Measurements from ENCODE around the gene FES. TPM values are rescaled to one million over a fixed set of nuclear protein-coding genes. Genes with fewer than 3 reads are reported as not detected.
"Not testable (repeated sequence)": the region's sequence is repeated elsewhere in the genome, so short reads cannot be mapped to it uniquely, and the experiment has no call there.

Gene FES
- total and polyA plus RNA-seq, 5 donors, result 15.6 to 21.0 (median 17.6) TPM

DNA sequence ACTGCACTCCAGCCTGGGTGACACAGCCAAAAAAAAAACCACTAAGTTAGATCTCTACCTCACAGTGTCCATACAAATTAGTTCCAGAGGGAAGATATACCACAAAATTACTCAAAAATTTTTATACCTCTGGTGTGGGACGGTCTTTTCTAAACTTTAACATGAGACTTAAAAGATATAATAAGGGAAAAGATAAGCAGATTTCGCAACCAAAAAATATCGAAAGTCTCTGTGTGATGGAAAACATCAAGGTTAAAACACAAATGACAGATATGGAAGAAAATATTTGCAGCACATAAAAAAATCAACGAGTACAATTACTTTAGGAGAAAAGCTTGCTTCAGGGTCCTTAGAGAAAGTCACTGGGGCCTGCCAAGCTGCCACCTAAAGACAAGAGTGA is 37.6 kb downstream of the FES start:
- peaks cover 3% of the 10 kb centered on the region for H3K4me1 ChIP-seq (ENCODE audit: control insufficient read depth, insufficient read depth, low read length)
- ATAC-seq (no peak), DNase-seq (peak in 1 of 3 donors; percentile 3)
- H3K27me3 ChIP-seq (ENCODE audit: control insufficient read depth, insufficient read depth), result no peaks in the 10 kb centered on the region
- H3K9me3 ChIP-seq (ENCODE audit: control insufficient read depth, low read length), result no peaks in the 10 kb centered on the region
- WGBS, result 86% methylated on average over 4 of the region's 4 CpGs
- H3K4me3 ChIP-seq (ENCODE audit: low read length), result no peak overlapping the region
- no peak overlapping the region for H3K27ac ChIP-seq (ENCODE audit: low read length)
- intact Hi-C loops (cut with DNase I), result no loop called here

DNA sequence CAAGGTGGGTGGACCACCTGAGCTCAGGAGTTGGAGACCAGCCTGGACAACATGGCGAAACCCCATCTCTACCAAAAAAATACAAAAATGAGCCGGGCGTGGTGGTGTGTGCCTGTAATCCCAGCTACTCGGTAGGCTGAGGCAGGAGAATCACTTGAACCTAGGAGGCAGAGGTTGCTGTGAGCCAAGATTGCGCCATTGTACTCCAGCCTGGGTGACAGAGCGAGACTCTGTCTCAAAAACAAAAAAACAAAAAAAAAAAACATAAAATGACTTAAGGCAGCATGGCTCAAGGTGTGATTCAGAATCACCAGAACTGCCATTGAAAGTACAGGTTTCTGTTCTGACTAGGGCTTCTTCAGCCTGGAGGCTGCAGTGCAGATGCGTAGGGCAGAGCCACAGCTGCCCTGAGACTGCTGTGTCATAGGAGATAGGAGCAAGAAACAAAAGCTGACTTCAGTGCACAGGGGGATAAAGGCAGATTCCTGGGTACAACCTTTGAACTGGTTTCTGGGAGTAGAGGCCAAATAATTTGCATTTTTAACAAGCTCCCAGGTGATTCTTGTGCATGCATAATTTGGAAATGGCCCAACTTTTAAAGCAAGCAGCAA is 38.5 kb downstream of the FES start:
- H3K9me3 ChIP-seq (ENCODE audit: control insufficient read depth, low read length); ATAC-seq; H3K4me1 ChIP-seq (ENCODE audit: control insufficient read depth, insufficient read depth, low read length); H3K27me3 ChIP-seq (ENCODE audit: control insufficient read depth, insufficient read depth); intact Hi-C loops (cut with DNase I); H3K27ac ChIP-seq (ENCODE audit: low read length); H3K4me3 ChIP-seq (ENCODE audit: low read length): not testable (repeated sequence)
- peak in 1 of 3 donors; percentile 18 for DNase-seq
- 94% methylated on average over 7 of the region's 7 CpGs for WGBS

DNA sequence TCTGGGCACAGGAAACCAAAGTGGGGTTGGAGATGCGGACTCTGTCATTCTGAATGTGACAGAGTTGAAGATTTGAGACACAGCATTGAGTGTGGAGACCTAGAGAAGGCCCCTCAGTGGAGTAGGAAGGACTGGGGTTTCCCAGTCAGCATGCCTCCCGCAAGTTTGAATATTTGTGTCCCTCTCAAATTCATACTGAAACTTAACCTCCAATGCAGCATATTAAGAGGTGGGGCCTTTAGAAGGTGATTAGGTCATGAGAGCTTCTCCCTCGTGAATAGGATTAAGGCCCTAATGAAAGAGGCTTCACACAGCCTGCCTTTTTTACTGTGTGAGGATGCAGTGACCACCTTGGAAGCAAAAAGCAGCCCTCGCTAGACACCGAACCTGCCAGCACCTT is 40.1 kb downstream of the FES start:
- 84% methylated on average over 5 of the region's 5 CpGs for whole genome bisulfite sequencing
- no peak overlapping the region for H3K27ac ChIP-seq (ENCODE audit: low read length)
- ATAC-seq (no peak), DNase-seq (no peak)
- H3K27me3 ChIP-seq (ENCODE audit: control insufficient read depth, insufficient read depth), result no peaks in the 10 kb centered on the region
- no peaks in the 10 kb centered on the region for H3K4me1 ChIP-seq (ENCODE audit: control insufficient read depth, insufficient read depth, low read length)
- no peaks in the 10 kb centered on the region for H3K9me3 ChIP-seq (ENCODE audit: control insufficient read depth, low read length)
- intact Hi-C loops (cut with DNase I), result no loop called here
- no peak overlapping the region for H3K4me3 ChIP-seq (ENCODE audit: low read length)

DNA sequence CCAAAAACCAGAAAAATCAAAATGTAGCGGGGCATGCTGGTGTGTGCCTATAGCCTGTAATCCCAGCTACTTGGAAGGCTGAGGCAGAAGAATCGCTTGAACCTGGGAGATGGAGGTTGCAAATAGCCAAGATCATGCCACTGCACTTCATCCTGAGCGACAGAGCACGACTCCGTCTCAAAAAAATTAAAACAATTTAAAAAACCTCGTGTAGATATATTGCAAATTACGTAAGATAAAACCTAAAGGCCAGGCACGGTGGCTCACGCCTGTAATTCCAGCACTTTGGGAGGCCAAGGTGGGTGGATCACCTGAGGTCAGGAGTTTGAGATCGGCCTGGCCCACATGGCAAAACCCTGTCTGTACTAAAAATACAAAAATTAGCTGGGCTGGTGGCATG is 42.5 kb downstream of the FES start:
- 90% methylated on average over 10 of the region's 10 CpGs for WGBS
- H3K27me3 ChIP-seq (ENCODE audit: control insufficient read depth, insufficient read depth); ATAC-seq; DNase-seq; H3K4me3 ChIP-seq (ENCODE audit: low read length); intact Hi-C loops (cut with DNase I); H3K4me1 ChIP-seq (ENCODE audit: control insufficient read depth, insufficient read depth, low read length); H3K27ac ChIP-seq (ENCODE audit: low read length); H3K9me3 ChIP-seq (ENCODE audit: control insufficient read depth, low read length): not testable (repeated sequence)

DNA sequence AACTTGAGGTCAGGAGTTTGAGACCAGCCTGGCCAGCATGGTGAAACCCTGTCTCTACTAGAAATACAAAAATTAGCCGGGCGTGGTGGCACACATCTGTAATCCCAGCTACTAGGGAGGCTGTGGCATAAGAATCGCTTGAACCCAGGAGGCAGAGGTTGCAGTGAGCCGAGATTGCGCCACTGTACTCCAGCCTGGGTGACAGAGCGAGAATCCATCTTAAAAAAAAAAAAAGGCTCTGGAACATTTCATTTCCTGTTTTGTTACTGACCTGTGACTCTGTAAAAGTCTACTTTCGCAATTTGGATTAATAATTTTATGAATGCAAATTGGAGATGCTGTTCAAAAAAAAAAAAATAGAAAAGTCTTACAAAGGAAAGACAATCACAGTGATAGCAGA is 43.8 kb downstream of the FES start:
- whole genome bisulfite sequencing, result 85% methylated on average over 7 of the region's 7 CpGs
- H3K27me3 ChIP-seq (ENCODE audit: control insufficient read depth, insufficient read depth); intact Hi-C loops (cut with DNase I); H3K27ac ChIP-seq (ENCODE audit: low read length); ATAC-seq; H3K9me3 ChIP-seq (ENCODE audit: control insufficient read depth, low read length); H3K4me1 ChIP-seq (ENCODE audit: control insufficient read depth, insufficient read depth, low read length); DNase-seq; H3K4me3 ChIP-seq (ENCODE audit: low read length): not testable (repeated sequence)

DNA sequence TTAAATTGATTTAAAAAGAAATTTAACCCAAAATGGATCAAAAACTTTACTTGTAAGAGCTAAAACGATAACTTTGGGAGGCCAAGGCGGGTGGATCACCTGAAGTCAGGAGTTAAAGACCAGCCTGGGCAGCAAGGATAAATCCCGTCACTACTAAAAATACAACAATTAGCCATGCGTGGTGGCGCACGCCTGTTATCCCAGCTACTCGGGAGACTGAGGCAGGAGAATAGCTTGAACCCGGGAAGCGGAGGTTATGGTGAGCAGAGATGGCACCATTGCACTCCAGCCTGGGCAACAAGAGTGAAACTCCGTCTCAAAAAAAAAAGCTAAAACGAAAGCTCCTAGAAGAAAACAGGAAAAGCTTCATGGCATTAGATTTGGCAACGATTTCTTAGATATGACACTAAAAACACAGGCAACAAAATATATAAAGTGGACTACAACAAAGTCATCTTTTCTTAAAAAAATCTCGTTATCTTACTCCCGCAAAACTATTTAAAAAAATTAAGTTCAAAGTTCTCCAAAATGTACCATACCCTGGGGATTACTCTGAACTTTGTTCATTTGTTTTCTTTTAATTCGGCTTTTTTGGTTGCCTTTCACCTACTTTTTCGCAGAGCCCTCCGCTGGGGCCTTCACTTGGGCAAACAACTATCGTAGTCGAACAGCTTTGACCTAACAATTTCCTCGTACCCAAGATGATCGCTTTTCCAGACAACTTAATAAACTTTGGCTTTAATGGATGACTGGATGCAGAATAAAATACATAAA is 45.1 kb downstream of the FES start:
- no peaks in the 10 kb centered on the region for H3K9me3 ChIP-seq (ENCODE audit: control insufficient read depth, low read length)
- intact Hi-C loops (cut with DNase I), result loop anchor here in 1 of 4 donors (2.0 kb wide), 1 partner anchor 27 kb away; the partner anchor contains the start of gene MAN2A2
- 53% methylated on average over 21 of the region's 21 CpGs for WGBS
- H3K27ac ChIP-seq (ENCODE audit: low read length), result peak overlapping the region; percentile 83
- no peak for DNase-seq
- H3K4me1 ChIP-seq (ENCODE audit: control insufficient read depth, insufficient read depth, low read length), result peaks cover 2% of the 10 kb centered on the region
- no peaks in the 10 kb centered on the region for H3K27me3 ChIP-seq (ENCODE audit: control insufficient read depth, insufficient read depth)
- ATAC-seq, result no peak
- H3K4me3 ChIP-seq (ENCODE audit: low read length), result peak overlapping the region; percentile 71

GRCh38 chr15:90930861-90931574 is 46.7 kb downstream of the FES start:
- 57% methylated on average over 15 of the region's 15 CpGs for WGBS
- Histone ChIP-seq H3K4me3 (ENCODE audit: low read length) (no peak overlapping the region), H3K9me3 (ENCODE audit: control insufficient read depth, low read length) (no peaks in the 10 kb centered on the region), H3K4me1 (ENCODE audit: control insufficient read depth, insufficient read depth, low read length) (peaks cover 5% of the 10 kb centered on the region), H3K27me3 (ENCODE audit: control insufficient read depth, insufficient read depth) (no peaks in the 10 kb centered on the region), H3K27ac (ENCODE audit: low read length) (peak overlapping the region; percentile 83)
- intact Hi-C loops (cut with DNase I), result loop anchor here in 1 of 4 donors (2.0 kb wide), 1 partner anchor 28 kb away; the partner anchor contains the start of gene MAN2A2
- ATAC-seq (no peak), DNase-seq (no peak)

GRCh38 chr15:90931575-90931827 is 47.2 kb downstream of the FES start:
- Histone ChIP-seq H3K27ac (ENCODE audit: low read length) (peak overlapping the region; percentile 83), H3K4me3 (ENCODE audit: low read length) (no peak overlapping the region), H3K9me3 (ENCODE audit: control insufficient read depth, low read length) (no peaks in the 10 kb centered on the region), H3K27me3 (ENCODE audit: control insufficient read depth, insufficient read depth) (no peaks in the 10 kb centered on the region), H3K4me1 (ENCODE audit: control insufficient read depth, insufficient read depth, low read length) (peaks cover 10% of the 10 kb centered on the region)
- ATAC-seq (no peak), DNase-seq (no peak)
- 32% methylated on average over 6 of the region's 6 CpGs for WGBS
- intact Hi-C loops (cut with DNase I), result loop anchor here in 1 of 4 donors (2.0 kb wide), 1 partner anchor 29 kb away; the partner anchor contains the start of gene MAN2A2

DNA sequence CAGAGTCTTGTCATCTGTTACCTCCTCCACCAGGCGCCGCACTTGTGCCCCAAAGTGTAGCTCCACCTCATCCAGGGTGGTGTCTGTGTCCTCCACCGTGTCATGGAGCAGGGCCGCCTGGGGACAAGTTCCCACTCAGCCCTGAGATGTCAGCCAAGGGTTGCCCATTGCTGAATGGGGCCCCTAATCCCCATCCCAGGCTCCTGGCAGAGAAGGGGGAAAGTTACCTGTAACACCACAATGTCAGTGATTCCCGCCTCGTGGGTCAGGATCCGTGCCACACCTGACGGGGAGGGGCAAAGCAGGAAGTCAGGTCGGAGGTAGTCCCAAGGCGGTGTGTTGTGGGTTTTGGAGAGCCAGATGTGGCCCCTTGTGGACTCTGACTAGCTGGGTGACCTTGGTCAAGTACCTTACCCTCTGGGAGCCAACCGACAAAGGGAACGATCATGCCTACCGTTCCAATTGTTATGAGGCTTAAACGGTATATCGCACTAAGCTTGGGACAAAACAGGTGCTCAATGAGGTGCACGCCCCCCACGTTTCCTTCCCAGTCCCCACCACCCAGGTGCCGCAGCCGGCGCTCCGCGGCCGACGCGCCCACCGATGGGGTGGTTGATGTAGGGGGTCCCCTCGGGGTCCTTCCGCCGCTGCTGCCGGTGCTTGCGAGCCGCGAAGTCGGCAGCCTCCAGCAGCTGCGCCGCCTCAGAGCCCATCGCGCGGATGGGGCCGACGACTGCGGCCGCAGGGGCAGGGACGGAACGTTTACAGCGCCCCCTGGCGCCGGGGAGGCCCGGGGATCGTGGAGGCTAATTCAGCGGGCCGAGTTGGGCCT is 47.7 kb downstream of the FES start, which contains the start of gene HDDC3:
Gene HDDC3, minus strand, starts transcription at position 722 of the 832 bp plus-strand sequence. Its CDS starts 9 bp downstream, at position 713.
- H3K27ac ChIP-seq (ENCODE audit: low read length), result peak within 1 kb of the TSS; percentile 83
- peaks cover 10% of the 10 kb centered on the region for H3K4me1 ChIP-seq (ENCODE audit: control insufficient read depth, insufficient read depth, low read length)
- ATAC-seq, result peak; percentile 64 to 71
- peak within 1 kb of the TSS; percentile 58 for H3K4me3 ChIP-seq (ENCODE audit: low read length)
- intact Hi-C loops (cut with DNase I), result loop anchor here in 1 of 4 donors (2.0 kb wide), 1 partner anchor 29 kb away; the partner anchor contains the start of gene MAN2A2
- WGBS, result 1% methylated on average over 52 of the region's 52 CpGs
- peak; percentile 93 to 97 (median 97) for DNase-seq
- no peaks in the 10 kb centered on the region for H3K27me3 ChIP-seq (ENCODE audit: control insufficient read depth, insufficient read depth)
- H3K9me3 ChIP-seq (ENCODE audit: control insufficient read depth, low read length), result no peaks in the 10 kb centered on the region

- WGBS, result 16% methylated on average over 5 of the region's 5 CpGs
- no peak overlapping the region for H3K4me3 ChIP-seq (ENCODE audit: low read length)
- no peaks in the 10 kb centered on the region for H3K27me3 ChIP-seq (ENCODE audit: control insufficient read depth, insufficient read depth)
- ATAC-seq (no peak), DNase-seq (no peak)
- no peaks in the 10 kb centered on the region for H3K9me3 ChIP-seq (ENCODE audit: control insufficient read depth, low read length)
- H3K4me1 ChIP-seq (ENCODE audit: control insufficient read depth, insufficient read depth, low read length), result peaks cover 10% of the 10 kb centered on the region
- peak overlapping the region; percentile 48 for H3K27ac ChIP-seq (ENCODE audit: low read length)
- intact Hi-C loops (cut with DNase I), result no loop called here
Observed at GRCh38 chr15:90932660-90932991, 48.3 kb downstream of the FES start.

Data from right cardiac atrium (tissue), 5 donors.